ENCODE data around the gene LRRK2.
"Not testable (repeated sequence)": the region's sequence is repeated elsewhere in the genome, so short reads cannot be mapped to it uniquely, and the experiment has no call there.

LRRK2 gene

DNA sequence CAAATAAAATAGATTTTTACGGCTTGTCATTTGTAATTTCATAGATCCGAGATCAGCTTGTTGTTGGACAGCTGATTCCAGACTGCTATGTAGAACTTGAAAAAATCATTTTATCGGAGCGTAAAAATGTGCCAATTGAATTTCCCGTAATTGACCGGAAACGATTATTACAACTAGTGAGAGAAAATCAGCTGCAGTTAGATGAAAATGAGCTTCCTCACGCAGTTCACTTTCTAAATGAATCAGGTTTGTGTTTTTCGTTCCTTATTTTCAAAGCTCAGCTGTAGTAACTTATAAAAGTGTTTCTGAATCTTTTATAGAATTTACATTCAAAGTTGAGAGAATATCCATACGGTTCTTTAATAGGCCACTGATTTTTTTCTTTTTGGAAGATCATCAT, 89.1 kb downstream of the LRRK2 start:
- no peak for DNase-seq (ENCODE audit: low read depth, low spot score)

- DNase-seq (ENCODE audit: low read depth, low spot score), result no peak
Measured at GRCh38 chr12:40314927-40315326, 90.1 kb downstream of the LRRK2 start.

DNA sequence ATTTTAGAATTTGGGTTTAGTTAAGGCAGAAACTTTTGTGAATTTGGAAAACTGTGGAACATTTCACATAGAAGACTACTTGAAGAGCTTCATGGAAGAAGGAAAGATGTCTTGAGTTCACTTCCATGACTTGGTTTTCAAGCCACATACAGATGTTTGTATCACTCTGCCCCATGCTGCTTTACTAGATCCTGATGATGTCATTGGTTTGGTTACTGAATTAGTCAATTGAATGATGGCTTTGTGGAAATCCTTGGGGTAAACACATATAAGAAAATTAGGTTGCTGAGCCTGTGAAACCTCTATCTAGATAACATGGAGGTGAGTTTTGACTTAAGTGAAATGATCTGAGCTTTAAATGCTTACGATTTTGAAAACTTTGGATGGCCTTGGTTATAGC, 90.6 kb downstream of the LRRK2 start:
- no peak for DNase-seq (ENCODE audit: low read depth, low spot score)

GRCh38 chr12:40324261-40324660, 99.5 kb downstream of the LRRK2 start:
- no peak for DNase-seq (ENCODE audit: low read depth, low spot score)

GRCh38 chr12:40325349-40325960, 100.7 kb downstream of the LRRK2 start:
- DNase-seq (ENCODE audit: low read depth, low spot score), result peak; percentile 5

DNA sequence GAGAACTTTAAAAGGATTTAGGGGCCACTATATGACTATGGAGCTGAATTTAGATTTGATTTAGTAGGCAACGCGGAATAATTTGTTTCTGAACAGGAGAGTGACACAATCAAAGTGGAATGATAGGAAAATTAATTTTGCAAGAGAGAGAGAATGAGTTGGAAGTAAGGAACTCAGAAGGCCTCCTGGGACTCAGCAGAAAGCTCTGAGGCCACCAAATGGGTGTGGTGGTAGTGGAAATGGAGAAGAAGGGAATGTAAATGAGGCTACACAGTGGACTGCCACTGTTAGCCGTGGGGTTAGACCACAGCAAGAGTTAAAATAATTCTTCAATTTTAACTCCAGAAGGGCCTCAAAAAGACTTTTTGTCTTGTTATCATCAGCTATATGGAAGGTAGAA, 102.7 kb downstream of the LRRK2 start:
- DNase-seq (ENCODE audit: low read depth, low spot score), result no peak

DNA sequence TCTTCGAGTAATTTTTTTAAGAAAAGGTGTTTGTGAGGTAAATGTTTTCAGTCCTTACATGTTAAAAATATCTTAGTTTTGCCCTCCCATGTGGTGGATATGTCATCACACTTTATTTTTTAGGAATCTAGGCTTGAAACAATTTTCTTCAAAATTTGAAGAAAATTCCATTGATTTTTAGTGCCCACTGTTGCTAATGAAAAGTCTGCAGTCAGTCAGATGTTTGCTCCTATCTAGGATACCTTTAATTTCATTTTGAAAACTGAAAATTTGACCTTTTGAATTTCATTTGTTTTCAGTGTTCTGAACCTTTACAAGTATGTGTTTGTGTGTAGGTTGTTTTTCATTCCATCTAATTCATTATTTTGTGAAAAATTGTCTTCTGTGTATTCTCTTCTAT, 105.4 kb downstream of the LRRK2 start:
- no peak for DNase-seq (ENCODE audit: low read depth, low spot score)

DNA sequence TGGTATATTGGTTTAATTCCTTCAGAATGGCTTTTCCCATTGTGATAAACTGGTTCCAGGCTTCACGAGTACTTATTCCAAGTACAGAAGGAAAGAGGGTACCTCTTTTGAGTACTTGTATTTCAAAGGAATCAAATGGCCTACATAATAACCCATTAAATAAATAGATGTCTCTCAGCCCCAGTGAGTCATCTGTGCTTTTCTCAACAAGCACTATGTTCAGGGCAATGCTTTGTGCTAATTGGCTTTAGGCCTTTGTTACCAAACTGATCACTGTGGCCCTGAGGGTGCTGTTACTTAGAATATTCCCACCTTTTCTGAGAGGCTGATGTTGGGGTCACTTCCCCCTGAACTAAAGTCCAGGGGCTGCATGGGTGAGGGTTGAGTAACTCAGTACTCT, 107.1 kb downstream of the LRRK2 start:
- no peak for DNase-seq (ENCODE audit: low read depth, low spot score)

DNA sequence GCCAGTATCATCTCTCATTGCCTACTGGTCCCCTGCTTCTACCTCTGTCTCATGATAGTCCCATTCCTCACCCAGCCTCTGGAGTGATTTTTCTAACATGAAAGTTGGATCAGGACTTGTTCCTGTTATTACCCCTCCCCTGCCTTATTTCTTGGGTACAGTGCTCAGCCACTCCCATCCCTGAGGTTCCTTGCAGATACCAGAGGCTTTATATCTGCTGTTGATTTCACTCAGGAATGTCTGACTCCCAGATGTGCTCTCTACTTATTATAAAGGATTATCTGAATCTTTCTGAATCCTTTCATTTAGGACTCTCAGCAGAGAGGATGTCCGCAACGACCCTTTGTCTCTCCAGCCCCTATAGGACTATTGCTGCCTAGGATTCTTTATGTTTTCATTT, 111.2 kb downstream of the LRRK2 start:
- DNase-seq (ENCODE audit: low read depth, low spot score), result no peak

DNA sequence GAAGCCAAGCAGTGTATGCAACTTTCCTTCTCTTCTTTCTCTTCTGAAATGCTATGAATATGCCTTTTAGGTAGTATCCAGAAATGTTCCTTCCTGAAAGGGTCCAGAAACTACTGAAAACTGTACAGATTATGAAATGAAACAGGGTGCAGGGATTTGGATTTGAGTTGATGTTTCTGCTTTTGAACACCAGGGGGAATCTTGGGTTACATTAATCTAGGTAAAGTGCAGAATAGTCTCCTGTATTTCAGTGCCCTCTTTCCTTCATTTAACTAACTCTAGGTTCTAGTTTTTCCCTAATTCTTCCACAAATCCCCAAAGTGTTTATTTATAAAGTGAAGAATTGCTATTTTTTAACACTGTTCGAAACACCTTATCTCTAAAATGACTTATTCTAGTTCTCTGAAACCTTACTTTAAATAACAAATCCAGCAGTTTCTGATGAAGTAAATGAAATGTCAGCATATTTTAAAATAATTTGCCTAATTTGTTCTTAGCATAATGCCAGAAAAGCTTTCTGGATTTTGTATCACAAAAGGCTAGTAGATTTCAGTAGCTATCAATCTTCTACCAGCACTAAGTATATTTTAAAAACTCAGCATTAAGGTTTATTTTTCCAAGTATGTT, 111.9 kb downstream of the LRRK2 start:
- DNase-seq (ENCODE audit: low read depth, low spot score), result peak; percentile 13

- no peak for DNase-seq (ENCODE audit: low read depth, low spot score)
Measured at GRCh38 chr12:40338071-40338470, 113.3 kb downstream of the LRRK2 start.

- DNase-seq (ENCODE audit: low read depth, low spot score), result no peak
Measured at GRCh38 chr12:40338621-40339020, 113.8 kb downstream of the LRRK2 start.

DNA sequence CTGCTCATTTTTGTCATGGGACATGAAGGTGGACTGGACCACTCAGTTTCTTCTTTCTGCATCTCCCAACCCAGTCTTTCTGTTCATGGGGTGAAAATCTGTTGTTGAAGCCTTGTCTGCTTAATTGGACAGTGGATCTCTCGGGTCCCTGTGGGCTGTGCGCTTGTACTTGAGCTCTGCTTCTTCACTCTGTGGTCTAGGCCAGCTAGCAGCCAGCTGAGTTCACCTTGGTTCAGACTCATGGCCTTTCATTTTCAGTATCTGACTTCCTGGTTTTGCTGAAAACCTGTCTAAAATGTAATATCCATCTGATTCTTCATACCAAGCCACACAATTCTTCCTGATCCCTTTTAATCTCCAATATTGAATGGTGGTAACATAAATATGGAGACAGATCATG, 117.2 kb downstream of the LRRK2 start:
- no peak for DNase-seq (ENCODE audit: low read depth, low spot score)

GRCh38 chr12:40343124-40343523, 118.3 kb downstream of the LRRK2 start:
- no peak for DNase-seq (ENCODE audit: low read depth, low spot score)

- no peak for DNase-seq (ENCODE audit: low read depth, low spot score)
Measured at GRCh38 chr12:40344312-40344711, 119.5 kb downstream of the LRRK2 start.

GRCh38 chr12:40351976-40352375, 127.2 kb downstream of the LRRK2 start:
- DNase-seq (ENCODE audit: low read depth, low spot score), result peak; percentile 12

- DNase-seq (ENCODE audit: low read depth, low spot score), result no peak
Measured at GRCh38 chr12:40375076-40375475, 150.3 kb downstream of the LRRK2 start.

GRCh38 chr12:40376533-40377267, 151.9 kb downstream of the LRRK2 start:
- no peak for DNase-seq (ENCODE audit: low read depth, low spot score)

DNA sequence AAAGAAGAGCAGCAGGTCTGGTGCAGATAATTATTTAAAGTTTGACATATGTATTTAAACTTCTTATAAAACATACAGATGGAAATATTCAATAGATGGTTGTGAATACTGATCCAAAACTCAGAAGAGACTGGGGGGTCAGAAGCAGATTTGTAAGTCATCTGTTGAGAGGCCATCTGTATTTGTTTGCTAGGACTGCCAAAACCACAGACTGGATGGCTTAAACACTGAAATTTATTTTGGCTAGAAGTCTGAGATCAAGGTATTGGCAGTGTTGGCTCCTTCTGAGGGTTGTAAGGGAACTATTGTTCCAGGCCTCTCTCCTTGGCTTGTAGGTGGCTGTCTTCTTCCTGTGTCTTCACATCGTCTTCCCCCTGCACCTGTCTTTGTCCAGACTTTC, 153.9 kb downstream of the LRRK2 start:
- peak; percentile 8 for DNase-seq (ENCODE audit: low read depth, low spot score)

DNA sequence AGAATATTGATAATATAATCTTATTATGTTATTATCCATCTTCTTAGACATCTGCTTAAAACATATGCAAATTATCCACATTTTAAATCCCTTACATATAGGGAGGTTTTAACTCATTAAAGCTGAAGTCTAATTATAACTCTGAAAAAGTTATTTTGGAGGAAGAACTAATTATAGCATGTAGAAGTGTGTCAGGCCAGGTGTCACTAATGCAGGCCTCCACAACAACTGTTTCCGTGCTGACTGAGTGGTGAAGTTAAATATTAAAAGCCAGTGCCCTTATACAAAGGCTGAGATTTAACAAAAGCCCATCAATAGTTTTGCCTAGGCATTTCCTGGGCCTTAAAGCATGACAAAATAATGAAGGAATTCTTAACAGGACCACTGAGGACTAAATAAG, 157.4 kb downstream of the LRRK2 start:
- no peak for DNase-seq (ENCODE audit: low read depth, low spot score)

- DNase-seq (ENCODE audit: low read depth, low spot score), result not testable (repeated sequence)
Measured at GRCh38 chr12:40387279-40387678, 162.5 kb downstream of the LRRK2 start.

DNA sequence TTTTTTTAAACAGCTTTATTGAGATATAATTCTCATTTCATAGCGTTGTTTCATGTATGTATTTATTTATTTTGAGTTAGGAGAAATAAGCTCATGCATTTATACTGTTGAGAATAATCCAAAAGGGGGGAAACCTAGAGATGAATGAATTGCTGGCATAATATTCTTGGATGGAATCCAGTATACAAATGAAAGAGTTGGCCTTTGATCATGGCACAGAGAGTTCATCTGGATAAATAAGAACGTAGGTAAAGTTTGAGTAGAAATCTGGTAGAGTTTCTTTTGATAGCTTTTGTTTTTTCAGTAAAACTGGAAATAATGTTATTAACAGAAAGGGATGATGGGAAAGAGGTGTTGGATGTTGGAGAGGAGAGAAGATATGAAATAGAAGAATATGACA, 166.2 kb downstream of the LRRK2 start:
- no peak for DNase-seq (ENCODE audit: low read depth, low spot score)

DNA sequence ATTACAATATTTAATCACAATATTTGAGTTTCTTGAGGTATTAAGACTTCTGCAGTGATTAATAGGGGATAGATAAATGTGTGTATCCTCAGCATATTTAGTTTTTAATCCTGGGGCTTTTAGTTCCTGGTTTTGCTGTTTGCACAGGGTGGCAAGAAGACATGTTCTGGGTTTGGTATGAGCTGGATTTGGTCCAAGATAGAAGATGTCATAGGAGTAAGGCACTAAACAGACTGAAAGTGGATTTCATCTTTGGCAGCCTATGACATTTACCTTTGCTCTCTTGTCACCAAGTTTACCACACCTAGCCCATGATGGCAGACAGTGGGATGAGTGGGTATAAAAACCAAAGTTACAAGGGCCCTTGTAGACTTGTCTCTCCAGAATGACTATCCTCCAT, 168.2 kb downstream of the LRRK2 start:
- DNase-seq (ENCODE audit: low read depth, low spot score), result no peak
